NOMO-1 treated with DMSO at 0.1 percent for 48 hours (cell line): ENCODE data around the gene NNAT.

Source experiments
- DNase-seq: peaks from one replicate; lab custom pipeline; 2025; ENCODE audit not compliant: unreplicated experiment; lab: John Stamatoyannopoulos, UW

NNAT gene

DNA sequence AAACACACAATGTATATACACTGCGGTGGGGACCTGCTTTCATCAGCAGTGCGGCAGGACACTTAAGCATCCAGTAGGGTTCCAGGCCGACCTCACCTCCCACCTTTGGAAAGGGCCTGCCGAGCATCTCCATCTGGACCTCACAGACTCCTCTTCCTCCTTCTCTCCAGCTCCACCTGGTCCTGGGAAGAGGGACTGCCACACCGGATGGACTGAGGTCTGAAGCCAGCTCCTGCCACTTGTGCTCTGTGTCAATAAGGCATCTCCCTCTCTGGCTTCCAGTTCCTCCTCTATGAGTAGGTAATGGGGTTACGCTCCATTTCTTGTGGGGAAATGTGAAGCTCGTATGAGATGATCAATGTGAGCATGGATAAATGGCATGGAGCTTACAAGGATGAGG, 19.1 kb upstream of the NNAT start:
- no peak for DNase-seq

DNA sequence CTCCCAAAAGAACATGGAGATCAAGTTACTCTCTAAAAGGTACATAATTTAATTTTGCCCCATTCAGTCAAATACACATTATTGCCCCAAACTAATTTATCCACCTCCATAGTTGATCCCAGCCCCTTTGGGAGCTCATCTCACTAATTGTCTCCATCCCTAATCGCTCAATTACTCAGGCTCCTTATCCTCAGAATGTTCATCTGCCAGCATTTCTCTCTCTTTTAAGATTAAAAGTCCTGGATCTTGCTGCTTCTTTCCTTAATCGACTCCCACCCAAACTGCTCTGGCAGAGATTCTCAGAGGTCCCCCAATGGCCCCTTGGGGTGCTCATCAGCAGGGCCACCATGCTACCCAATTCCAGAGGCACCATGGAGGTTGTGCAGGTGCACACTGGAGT, 18.4 kb upstream of the NNAT start:
- no peak for DNase-seq

DNA sequence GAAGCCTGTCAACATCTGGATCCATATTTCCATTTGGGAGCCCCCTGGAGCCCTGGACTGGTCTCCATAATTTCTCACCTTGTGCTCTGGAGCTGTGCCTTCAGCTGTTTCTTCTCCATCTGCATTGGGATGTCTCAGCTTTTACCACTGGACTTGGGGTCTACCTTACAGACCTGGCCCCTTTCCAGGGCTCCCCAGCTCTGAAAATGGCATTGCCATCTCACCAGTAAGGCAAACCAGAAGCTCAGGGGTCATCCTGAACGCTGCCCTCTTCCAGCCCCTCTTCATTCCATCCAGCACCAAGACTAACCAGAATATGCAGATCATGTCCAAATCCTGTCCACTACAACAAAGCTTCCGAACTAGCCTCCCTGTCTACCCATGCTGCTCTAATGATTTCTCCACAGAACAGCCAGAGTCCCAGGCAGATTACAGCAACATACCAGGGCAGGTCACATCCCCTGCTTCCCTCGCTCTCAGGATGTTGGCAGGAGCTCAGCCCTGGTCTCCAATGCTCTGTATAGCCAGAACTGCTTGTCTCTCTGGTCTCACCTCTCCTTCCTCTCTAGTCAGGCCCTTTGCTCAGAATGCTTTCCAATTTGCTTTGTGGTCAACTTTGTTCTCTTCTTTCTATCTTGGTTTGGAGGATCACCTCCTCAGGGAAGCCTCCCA, 17.7 kb upstream of the NNAT start:
- DNase-seq, result no peak

DNA sequence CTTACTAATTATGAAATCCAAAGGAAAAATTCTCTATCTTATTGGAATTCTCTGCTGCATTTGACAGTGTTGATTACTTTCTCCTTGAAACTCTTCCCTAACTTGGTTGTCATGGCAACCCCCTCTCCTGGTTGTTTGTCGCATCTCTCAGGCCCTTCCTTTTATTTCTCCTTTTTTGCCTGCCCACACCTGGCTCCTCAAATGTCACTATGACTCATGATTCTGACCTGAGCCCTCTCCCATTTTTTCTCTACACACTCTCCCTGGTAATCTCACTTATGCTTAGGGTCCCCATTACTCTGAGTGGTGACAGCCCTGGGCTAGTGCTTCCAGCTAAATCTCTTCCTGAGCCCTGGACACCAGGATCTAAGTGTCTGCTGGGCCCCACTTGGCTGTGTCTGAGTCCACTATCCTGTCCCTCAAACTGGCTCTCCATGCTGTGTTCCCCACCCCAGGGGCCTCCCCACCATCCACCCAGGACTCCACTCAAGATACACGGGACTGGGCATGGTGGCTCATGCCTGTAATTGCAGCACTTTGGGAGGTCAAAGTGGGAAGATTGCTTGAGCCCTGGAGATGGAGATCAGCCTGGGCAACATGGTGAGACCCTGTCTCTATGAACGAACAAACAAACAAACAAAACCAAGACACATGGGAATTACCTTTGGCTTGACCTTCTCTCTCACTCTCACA, 16.5 kb upstream of the NNAT start:
- DNase-seq, result no peak

DNA sequence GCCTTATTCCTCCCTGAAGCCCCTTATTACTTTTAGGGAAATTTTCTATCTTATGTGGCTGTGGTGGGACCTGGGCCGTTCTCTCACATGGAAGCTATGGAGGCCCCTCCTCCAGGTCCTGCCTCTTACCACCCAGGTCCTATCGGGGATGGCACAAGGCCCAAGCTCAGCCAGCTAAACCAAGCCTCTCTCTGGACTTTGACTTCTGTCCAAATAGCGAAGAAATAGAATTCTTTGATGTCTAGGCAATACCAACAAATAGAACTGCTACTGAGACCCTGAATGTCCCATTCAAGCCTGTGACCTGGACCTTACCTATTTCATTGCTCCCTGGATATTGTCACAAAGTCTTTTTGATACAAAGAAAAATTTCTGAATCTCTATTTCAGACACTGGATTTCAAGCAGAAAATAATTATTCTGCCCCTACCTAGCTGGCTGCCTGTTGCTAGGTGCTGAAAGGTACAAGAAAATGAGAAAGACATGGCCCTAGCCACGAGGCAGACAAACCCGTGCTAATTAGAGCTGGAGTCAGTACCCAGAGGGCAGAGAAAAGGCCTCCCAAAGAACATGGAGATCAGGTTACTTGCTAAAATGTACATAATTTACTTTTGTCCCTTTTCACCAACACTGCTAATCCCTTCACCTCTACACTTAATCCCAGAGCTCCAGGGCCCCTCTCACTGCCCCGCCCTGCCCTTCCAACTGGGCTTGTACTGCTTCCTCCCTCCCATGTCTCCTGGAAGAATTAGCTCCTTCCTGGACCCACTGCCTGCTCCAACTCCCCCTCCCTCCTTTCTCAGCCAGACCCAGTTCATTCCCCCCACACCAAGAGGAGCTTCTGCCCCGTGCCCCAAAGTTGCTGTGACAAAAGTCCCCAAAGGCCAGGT, 15.5 kb upstream of the NNAT start:
- no peak for DNase-seq

DNA sequence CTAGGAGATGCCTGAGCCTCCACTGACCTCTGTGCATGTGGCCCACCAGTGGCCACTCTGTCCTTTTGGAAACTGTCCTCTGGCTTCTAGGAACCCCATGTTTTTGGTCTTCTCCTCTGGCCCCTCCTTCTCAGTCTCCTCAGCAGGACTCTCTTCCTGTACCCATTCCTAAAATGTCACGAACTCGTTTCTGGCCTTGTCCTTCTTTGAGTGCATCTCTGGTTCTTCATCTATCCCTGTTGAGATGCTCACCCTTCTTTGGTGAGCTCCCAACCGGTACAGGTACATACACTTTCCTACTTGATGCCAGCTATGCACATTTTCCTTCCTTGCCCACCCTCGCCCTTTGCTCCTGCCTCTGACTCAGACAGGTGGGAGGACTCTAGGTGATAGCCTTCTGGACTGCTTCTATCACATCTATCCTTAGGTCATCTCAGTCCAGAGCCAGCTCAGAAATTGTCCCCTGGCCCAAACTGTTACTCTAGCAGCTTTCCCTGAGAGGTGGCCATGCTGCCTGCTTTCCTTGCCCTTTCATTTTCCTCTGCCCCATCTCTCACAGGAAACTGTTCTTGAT, 14.8 kb upstream of the NNAT start:
- DNase-seq, result no peak

DNA sequence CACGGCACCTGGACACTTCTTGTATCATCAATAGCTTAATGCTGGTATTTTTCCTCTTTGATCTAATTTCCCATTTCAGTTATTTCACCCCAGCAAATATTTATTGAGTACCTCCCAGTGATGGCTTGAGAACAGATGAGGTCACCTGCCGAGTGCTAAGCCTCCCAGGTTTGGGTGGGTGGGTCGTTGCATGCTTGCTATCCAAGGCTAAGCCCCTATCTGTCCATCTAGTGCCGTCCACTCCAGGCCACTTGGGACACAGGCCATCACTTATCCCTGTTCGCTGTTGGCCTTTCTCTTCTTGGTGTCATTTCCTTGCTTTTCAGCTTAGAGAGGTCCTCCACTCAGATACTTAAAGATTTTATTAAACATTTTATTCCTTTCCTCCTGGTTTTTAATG, 10.8 kb upstream of the NNAT start:
- DNase-seq, result no peak

DNA sequence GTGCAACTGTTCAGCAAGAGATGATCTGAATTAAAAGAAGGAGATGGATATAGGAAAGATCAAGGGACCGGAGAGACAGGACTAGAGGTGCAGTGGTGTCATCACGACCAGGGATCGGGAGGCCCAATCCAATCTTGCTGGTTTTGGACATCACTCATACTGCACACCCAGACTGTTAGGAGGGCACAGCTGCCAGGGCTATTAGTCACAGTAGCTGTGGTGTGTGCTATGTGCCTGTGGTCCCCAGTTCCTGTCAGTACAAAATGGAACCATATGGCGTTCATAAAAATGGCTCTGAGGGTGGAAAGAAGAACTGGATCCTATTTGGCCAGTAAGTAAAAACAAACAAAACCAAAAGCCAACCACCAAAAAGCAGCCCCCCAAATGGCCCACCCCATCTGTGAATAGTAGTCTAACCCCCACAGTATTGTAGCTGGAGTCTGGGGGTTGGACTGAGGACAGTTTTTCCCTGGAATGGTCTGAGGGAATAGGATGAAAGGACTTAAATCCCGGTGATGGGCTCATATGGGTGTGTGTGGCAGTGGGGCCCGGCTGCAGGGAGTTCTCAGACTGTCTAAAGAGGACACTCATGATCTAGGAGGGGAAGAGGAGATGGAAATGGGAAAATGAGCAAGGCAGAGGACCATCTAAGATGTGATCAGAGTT, 9.3 kb upstream of the NNAT start:
- no peak for DNase-seq

DNA sequence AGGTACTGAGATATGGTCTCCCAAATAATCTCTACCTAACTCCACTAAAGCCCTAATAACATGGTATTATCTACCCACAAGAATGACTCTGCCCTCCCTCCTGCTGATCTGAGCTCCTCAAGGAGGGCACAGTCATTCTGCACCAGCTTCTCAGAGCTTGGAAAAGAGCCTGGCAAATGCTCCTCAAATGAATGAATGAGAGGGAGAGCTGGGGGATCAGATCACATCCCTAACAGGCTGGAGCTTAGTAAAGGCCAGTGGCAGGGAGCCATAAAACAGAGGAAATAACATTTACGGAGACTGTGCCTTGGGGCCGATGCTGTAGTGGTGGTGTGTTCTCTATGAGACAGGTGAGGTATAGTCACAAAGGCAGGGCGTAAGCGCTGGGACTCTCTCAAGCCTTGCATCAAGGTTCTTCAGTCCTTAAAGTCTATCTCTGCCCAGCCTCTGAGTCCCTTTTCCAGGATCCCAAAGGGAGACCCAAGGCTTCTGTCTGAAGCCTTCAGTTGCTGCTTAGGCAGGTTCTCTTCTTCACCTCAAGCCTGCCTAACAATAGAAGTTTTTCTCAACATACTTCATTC, 7.2 kb upstream of the NNAT start:
- DNase-seq, result no peak

DNA sequence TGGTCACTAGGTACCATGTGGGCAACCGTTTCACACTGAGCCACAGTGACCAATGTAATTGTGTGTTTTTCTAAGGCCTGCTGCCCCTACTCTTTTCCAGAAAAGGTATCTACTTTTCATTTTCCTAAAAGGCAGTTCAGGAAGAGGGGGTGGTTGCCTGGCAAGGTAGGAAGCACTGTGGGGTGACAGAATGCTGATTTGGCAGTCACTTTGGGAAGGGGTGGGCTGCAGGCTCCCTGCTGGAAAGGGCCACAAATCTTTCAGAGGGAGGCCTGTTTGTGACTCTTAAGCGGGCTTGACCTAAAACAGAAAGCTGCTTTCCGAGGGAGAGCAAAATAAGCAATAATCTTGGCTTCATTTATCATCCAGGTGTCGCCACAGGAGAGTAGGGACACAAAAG, 5.2 kb upstream of the NNAT start:
- no peak for DNase-seq

DNA sequence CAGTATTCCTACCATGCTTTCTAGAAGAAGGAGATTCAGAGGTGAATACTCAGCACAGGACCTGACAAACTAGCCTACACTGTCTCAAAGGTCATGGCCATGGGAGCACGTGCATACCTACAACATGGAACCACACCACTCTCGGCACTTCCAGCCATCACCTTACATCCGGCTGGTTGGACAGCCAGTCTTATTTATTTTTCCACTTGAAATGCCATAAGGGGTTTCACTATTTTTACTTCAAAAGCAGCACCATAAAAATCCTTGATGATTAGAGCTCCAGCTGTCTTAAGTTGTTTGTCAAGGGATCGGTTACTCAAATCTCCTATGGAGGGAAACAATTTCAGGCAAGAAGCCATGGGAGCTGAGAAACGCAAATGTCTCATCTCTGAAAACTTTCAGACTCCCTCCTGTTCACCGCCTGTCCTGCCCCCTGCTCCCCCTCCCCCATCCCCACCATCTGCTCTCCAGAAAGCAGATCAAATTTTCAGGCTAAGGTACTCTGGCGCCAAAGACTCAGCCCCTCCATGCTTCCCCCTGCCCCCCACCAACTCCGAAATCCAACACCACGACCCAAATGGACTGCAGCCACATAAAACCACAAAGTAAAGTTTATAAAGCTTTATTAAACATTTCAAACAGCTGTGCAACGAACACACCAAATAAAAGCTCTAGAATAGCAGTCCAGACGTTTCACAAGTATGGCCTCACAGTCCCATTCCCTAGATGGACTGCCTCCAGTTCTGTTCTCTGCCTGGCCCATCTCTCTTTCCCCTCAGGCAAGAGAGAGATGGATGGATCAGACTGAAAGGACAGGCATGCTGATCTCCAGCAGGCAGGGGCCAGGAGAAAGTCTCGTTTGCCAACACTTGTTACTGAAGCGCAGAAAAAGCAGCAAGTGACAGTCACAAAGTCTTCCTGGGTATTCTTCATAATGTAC, 4.0 kb upstream of the NNAT start:
- no peak for DNase-seq

DNA sequence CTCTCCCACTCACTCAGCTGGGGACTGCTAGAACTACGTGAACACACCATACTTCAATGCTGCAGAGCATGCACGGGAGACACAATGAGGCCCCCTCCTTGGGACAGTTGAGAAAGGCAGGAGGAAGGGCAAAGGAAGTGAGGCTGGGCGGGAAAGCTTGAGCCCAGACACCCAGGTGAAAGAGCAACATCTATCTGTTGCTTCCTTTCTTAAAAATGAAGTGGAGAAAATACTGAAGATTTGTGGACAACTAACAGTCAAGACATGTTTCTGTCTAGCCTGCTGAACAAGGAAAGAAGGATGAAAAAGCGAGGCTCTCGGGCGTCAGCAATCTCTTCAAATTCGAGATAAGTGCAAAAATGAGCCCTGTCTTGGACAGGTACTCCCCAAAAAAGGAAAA, 3.0 kb upstream of the NNAT start:
- DNase-seq, result no peak

DNA sequence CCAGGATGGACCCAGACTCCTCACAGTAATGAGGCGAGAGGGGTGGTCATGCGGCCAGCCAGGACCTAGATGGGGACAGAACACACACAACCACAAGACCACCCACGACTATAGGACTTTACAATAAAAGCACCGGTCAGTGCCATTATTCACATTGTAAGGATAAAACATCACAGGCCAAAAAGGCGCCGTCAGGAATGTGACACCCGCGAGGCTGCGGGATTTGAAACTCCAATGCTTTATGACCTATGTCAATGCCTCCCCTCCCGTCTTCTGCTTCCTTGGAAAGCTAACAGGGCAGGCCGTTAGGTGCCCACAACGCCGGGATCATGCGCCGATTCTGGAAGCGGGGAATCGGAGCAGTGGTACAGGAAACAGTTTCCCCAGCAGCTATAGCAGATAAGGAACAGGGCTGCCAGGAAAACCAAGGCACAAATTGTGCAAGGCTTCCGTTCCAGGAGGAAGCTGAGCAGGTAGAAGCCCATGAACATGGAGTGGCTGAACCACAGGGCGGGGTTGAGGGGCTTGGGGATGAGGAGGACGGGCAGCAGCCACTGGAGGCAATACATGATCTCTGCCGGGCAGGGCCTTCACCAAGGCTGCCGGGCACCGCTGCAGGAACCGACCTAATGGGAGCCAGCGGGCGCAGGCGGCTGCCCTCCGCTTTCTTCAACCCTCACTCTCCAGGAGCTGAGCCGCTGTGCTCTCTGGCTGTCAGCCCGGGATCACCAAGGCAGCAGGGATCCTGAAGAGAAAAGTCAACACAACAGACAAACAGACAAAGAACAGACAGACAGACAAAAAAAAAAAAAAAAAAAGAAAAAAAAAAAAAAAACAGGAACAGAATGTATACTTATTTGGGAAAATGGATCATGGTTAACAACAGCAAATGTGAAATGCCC, 2.2 kb upstream of the NNAT start:
- no peak for DNase-seq

DNA sequence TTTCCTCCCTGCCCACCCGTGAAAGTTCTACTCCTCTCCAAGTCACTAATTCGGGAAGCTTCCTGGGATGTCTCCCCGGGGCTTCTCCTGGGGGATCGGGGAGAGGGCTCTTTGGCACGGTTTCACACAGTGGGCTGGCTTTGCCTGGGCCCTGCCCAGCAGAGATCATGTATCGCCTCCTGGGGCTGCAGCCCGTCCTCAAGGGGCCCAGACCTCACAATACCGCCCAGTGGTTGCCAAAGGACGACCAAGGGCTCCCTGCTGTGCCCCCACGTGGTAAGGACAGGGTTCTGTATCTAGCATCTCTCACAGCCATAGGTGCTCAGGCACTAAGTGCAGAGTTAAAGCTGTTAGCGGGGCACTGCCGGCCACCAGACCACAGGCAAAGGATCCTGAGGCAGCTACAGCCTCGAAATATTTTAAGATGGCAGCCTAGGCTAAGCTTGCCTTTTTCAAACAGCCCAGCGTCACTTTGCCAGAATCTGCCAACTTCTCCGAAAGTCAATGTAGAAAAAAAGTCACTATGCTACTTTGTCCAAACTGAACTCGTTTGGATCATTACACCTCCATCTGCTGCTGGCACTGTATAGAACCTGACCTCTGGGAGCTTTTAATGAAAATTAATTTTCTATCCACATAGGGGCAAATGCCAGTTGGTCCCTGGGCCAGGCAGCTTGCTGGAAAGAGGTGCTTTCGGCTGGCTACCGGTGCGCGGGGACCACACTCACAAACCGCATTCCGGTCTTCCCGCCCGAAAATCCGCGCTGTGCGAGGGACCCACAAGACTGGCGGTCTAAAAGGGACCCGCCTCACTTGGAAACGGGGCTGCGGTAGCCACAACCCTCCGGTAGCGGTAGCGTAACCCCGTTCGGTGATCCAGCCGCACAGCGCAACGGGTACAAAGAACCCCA, 1.3 kb upstream of the NNAT start:
- DNase-seq, result no peak

DNA sequence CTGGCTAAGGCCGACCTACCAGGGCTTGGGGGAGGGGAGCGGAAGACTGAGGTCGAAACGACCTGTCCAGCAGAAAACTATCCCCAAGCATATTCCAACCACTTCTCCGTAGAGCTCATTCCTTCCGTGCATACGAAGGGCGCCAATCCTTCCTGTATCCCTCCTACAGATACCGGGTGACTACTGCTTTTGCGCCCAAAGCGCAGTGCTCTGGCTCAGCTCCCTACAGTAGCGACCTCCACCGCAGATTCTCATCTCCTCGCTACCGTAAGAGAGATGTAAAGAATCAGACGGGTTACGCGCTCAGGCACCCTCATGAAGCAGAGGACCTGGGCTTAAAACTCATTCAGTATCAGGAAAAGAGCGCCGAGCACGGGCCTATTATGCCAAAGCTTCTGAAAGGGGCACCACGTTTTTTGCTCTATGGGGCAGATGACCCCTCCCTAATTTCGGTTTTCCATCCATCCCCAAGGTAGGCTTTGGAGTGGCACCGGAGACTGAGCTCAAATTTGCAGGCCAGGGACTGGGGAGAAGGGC, 563 bp upstream of the NNAT start:
- DNase-seq, result no peak

DNA sequence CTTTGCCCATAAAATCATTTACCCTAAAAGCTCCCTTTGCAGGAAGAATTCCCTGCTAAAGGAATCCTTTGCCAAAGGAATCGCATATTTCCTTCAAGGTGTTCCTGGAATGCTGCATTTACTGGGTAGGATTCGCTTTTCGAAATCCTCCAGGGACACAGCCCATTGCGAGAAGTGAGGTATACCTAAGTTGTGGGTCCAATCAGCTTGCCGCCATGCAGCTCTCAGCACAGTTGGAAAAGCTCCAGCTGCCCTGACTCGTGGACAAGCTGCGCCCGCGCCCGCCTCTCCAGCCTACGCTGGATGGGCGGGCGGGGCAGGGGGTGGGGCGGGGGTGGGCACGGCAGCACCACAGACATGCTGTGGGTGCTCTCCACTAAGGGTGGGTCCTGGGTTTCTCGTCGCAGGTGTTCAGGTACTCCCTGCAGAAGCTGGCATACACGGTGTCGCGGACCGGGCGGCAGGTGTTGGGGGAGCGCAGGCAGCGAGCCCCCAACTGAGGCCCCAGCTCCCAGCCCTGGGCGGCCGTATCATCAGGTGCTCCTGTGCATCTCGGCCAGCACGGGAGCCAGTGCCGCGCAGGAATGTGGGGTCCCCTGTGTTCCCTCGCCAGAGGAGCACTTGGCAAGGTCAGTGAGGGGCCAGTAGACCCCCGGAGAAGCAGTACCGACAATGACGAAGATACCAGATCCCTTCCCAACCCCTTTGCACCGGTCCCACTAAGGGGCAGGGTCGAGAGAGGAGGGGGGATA, 1.4 kb downstream of the NNAT start:
- DNase-seq, result no peak

DNA sequence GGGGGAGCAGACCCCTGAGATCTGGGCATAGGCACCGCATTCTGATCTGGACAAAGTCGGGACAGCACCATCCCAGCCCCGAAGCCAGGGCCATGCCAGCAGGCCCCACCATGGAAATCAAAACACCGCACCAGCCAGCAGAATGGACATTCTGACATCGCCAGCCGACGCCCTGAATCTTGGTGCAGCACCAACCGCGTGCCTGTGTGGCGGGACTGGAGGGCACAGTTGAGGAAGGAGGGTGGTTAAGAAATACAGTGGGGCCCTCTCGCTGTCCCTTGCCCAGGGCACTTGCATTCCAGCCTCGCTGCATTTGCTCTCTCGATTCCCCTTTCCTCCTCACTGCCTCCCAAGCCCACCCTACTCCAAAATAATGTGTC, 2.0 kb downstream of the NNAT start:
- DNase-seq, result no peak
